Measurements from ENCODE around the gene PPFIA4.

The PPFIA4 gene

GRCh38 chr1:203096566-203096965 lies 70.3 kb downstream of the PPFIA4 start:
- H3K27me3 ChIP-seq (ENCODE audit: insufficient read depth, low read length) = no peaks in the 10 kb centered on the region
- H3K9me3 ChIP-seq (ENCODE audit: insufficient read depth, low read depth, low read length) = peaks cover 23% of the 10 kb centered on the region
- no peak overlapping the region for H3K4me3 ChIP-seq (ENCODE audit: low read length)
- H3K9ac ChIP-seq (ENCODE audit: low read depth, low read length) = no peak overlapping the region
- no peaks in the 10 kb centered on the region for H3K36me3 ChIP-seq (ENCODE audit: insufficient read depth, low read length)
- no peaks in the 10 kb centered on the region for H3K4me1 ChIP-seq (ENCODE audit: insufficient read depth, low read length)
- H3K27ac ChIP-seq (ENCODE audit: low read depth, low read length) = no peak overlapping the region

- H3K9ac ChIP-seq (ENCODE audit: low read depth, low read length) = no peak overlapping the region
- 86% methylated on average over 1 of the region's 1 CpG for WGBS
- no peaks in the 10 kb centered on the region for H3K4me1 ChIP-seq (ENCODE audit: insufficient read depth, low read length)
- H3K36me3 ChIP-seq (ENCODE audit: insufficient read depth, low read length) = no peaks in the 10 kb centered on the region
- H3K9me3 ChIP-seq (ENCODE audit: insufficient read depth, low read depth, low read length) = peaks cover 23% of the 10 kb centered on the region
- H3K27ac ChIP-seq (ENCODE audit: low read depth, low read length) = no peak overlapping the region
- no peaks in the 10 kb centered on the region for H3K27me3 ChIP-seq (ENCODE audit: insufficient read depth, low read length)
- no peak overlapping the region for H3K4me3 ChIP-seq (ENCODE audit: low read length)
Observed at GRCh38 chr1:203097001-203097400, 70.7 kb downstream of the PPFIA4 start.

- H3K36me3 ChIP-seq (ENCODE audit: insufficient read depth, low read length) = no peaks in the 10 kb centered on the region
- H3K9me3 ChIP-seq (ENCODE audit: insufficient read depth, low read depth, low read length) = peaks cover 23% of the 10 kb centered on the region
- 0 out of 2 replicates have a peak, but pooled peaks cover 2% of the 10 kb centered on the region for H3K27me3 ChIP-seq (ENCODE audit: insufficient read depth, low read length)
- H3K27ac ChIP-seq (ENCODE audit: low read depth, low read length) = no peak overlapping the region
- no peaks in the 10 kb centered on the region for H3K4me1 ChIP-seq (ENCODE audit: insufficient read depth, low read length)
- no peak overlapping the region for H3K9ac ChIP-seq (ENCODE audit: low read depth, low read length)
- H3K4me3 ChIP-seq (ENCODE audit: low read length) = no peak overlapping the region
- WGBS = 97% methylated on average over 1 of the region's 1 CpG
Observed at GRCh38 chr1:203098445-203098844, 72.2 kb downstream of the PPFIA4 start.

- Histone ChIP-seq H3K4me1 (ENCODE audit: insufficient read depth, low read length) (no peaks in the 10 kb centered on the region), H3K27ac (ENCODE audit: low read depth, low read length) (no peak overlapping the region), H3K9ac (ENCODE audit: low read depth, low read length) (no peak overlapping the region), H3K4me3 (ENCODE audit: low read length) (no peak overlapping the region), H3K9me3 (ENCODE audit: insufficient read depth, low read depth, low read length) (peaks cover 19% of the 10 kb centered on the region), H3K36me3 (ENCODE audit: insufficient read depth, low read length) (no peaks in the 10 kb centered on the region), H3K27me3 (ENCODE audit: insufficient read depth, low read length) (0 out of 2 replicates have a peak, but pooled peaks cover 2% of the 10 kb centered on the region)
- WGBS = 89% methylated on average over 8 of the region's 8 CpGs
Observed at GRCh38 chr1:203098914-203099520, 72.7 kb downstream of the PPFIA4 start.

GRCh38 chr1:203099805-203100515 lies 73.7 kb downstream of the PPFIA4 start:
- peaks cover 12% of the 10 kb centered on the region for H3K9me3 ChIP-seq (ENCODE audit: insufficient read depth, low read depth, low read length)
- H3K27ac ChIP-seq (ENCODE audit: low read depth, low read length) = no peak overlapping the region
- 94% methylated on average over 7 of the region's 7 CpGs for WGBS
- H3K9ac ChIP-seq (ENCODE audit: low read depth, low read length) = no peak overlapping the region
- no peaks in the 10 kb centered on the region for H3K36me3 ChIP-seq (ENCODE audit: insufficient read depth, low read length)
- no peaks in the 10 kb centered on the region for H3K4me1 ChIP-seq (ENCODE audit: insufficient read depth, low read length)
- no peak overlapping the region for H3K4me3 ChIP-seq (ENCODE audit: low read length)
- H3K27me3 ChIP-seq (ENCODE audit: insufficient read depth, low read length) = 0 out of 2 replicates have a peak, but pooled peaks cover 2% of the 10 kb centered on the region

- no peak overlapping the region for H3K4me3 ChIP-seq (ENCODE audit: low read length)
- H3K9ac ChIP-seq (ENCODE audit: low read depth, low read length) = no peak overlapping the region
- H3K27me3 ChIP-seq (ENCODE audit: insufficient read depth, low read length) = 0 out of 2 replicates have a peak, but pooled peaks cover 2% of the 10 kb centered on the region
- no peaks in the 10 kb centered on the region for H3K36me3 ChIP-seq (ENCODE audit: insufficient read depth, low read length)
- H3K9me3 ChIP-seq (ENCODE audit: insufficient read depth, low read depth, low read length) = peaks cover 8% of the 10 kb centered on the region
- H3K27ac ChIP-seq (ENCODE audit: low read depth, low read length) = no peak overlapping the region
- H3K4me1 ChIP-seq (ENCODE audit: insufficient read depth, low read length) = no peaks in the 10 kb centered on the region
Observed at GRCh38 chr1:203100516-203100869, 74.2 kb downstream of the PPFIA4 start.

- Histone ChIP-seq H3K9me3 (ENCODE audit: insufficient read depth, low read depth, low read length) (0 out of 2 replicates have a peak, but pooled peaks cover 3% of the 10 kb centered on the region), H3K27me3 (ENCODE audit: insufficient read depth, low read length) (0 out of 2 replicates have a peak, but pooled peaks cover 2% of the 10 kb centered on the region), H3K4me3 (ENCODE audit: low read length) (no peak overlapping the region), H3K36me3 (ENCODE audit: insufficient read depth, low read length) (no peaks in the 10 kb centered on the region), H3K27ac (ENCODE audit: low read depth, low read length) (no peak overlapping the region), H3K9ac (ENCODE audit: low read depth, low read length) (no peak overlapping the region), H3K4me1 (ENCODE audit: insufficient read depth, low read length) (no peaks in the 10 kb centered on the region)
- WGBS = 91% methylated on average over 6 of the region's 6 CpGs
Observed at GRCh38 chr1:203101813-203102634, 75.7 kb downstream of the PPFIA4 start.

- WGBS = 94% methylated on average over 4 of the region's 4 CpGs
- no peaks in the 10 kb centered on the region for H3K4me1 ChIP-seq (ENCODE audit: insufficient read depth, low read length)
- peaks cover 7% of the 10 kb centered on the region; the same call in 1 of the 2 replicates for H3K27me3 ChIP-seq (ENCODE audit: insufficient read depth, low read length)
- 0 out of 2 replicates have a peak, but pooled peaks cover 3% of the 10 kb centered on the region for H3K9me3 ChIP-seq (ENCODE audit: insufficient read depth, low read depth, low read length)
- H3K36me3 ChIP-seq (ENCODE audit: insufficient read depth, low read length) = no peaks in the 10 kb centered on the region
- no peak overlapping the region for H3K4me3 ChIP-seq (ENCODE audit: low read length)
- no peak overlapping the region for H3K9ac ChIP-seq (ENCODE audit: low read depth, low read length)
- H3K27ac ChIP-seq (ENCODE audit: low read depth, low read length) = no peak overlapping the region
Observed at GRCh38 chr1:203103216-203103615, 76.9 kb downstream of the PPFIA4 start.

GRCh38 chr1:203103829-203104495 lies 77.7 kb downstream of the PPFIA4 start:
- Histone ChIP-seq H3K4me1 (ENCODE audit: insufficient read depth, low read length) (no peaks in the 10 kb centered on the region), H3K4me3 (ENCODE audit: low read length) (no peak overlapping the region), H3K36me3 (ENCODE audit: insufficient read depth, low read length) (no peaks in the 10 kb centered on the region), H3K9ac (ENCODE audit: low read depth, low read length) (no peak overlapping the region), H3K9me3 (ENCODE audit: insufficient read depth, low read depth, low read length) (0 out of 2 replicates have a peak, but pooled peaks cover 3% of the 10 kb centered on the region), H3K27ac (ENCODE audit: low read depth, low read length) (no peak overlapping the region), H3K27me3 (ENCODE audit: insufficient read depth, low read length) (peaks cover 7% of the 10 kb centered on the region; the same call in 1 of the 2 replicates)
- 90% methylated on average over 5 of the region's 6 CpGs for WGBS

- H3K36me3 ChIP-seq (ENCODE audit: insufficient read depth, low read length) = no peaks in the 10 kb centered on the region
- H3K4me1 ChIP-seq (ENCODE audit: insufficient read depth, low read length) = no peaks in the 10 kb centered on the region
- H3K9ac ChIP-seq (ENCODE audit: low read depth, low read length) = no peak overlapping the region
- H3K27ac ChIP-seq (ENCODE audit: low read depth, low read length) = no peak overlapping the region
- peaks cover 7% of the 10 kb centered on the region; the same call in 1 of the 2 replicates for H3K27me3 ChIP-seq (ENCODE audit: insufficient read depth, low read length)
- H3K9me3 ChIP-seq (ENCODE audit: insufficient read depth, low read depth, low read length) = 0 out of 2 replicates have a peak, but pooled peaks cover 3% of the 10 kb centered on the region
- no peak overlapping the region for H3K4me3 ChIP-seq (ENCODE audit: low read length)
Observed at GRCh38 chr1:203104789-203105390, 78.6 kb downstream of the PPFIA4 start.

Measured in HUES64 (cell line).